Skin epidermis (tissue), 12 donors: ENCODE data around the gene AP5Z1.

Experiments used
- H3K27ac ChIP-seq, 21 experiments: fragments of 200-600 bp; sonication (generic) in 11 of 21; one replicate each; pipeline ENCODE4 v1.5.0; 2020; ENCODE audit warnings: mild to moderate bottlenecking in 3 of 21, inconsistent platforms in 2 of 21, moderate library complexity in 2 of 21
- H3K4me3 ChIP-seq, 7 experiments: fragments of 200-600 bp; sonication (generic) in 2 of 7; one replicate each; pipeline ENCODE4 v1.5.0; 2020; ENCODE audit warnings: inconsistent platforms in 2 of 7, mild to moderate bottlenecking in 2 of 7, moderate library complexity in 1 of 7

AP5Z1 gene

GRCh38 chr7:4833176-4833575 lies 57.8 kb downstream of the AP5Z1 start:
- Histone ChIP-seq H3K27ac (no peak overlapping the region), H3K4me3 (no peak overlapping the region)

- Histone ChIP-seq H3K27ac (no peak overlapping the region), H3K4me3 (no peak overlapping the region)
Observed at GRCh38 chr7:4833691-4834600, 58.5 kb downstream of the AP5Z1 start.

- H3K4me3 ChIP-seq, result no peak overlapping the region
- H3K27ac ChIP-seq, result no peak overlapping the region
Observed at GRCh38 chr7:4834601-4835397, 59.4 kb downstream of the AP5Z1 start.

GRCh38 chr7:4835398-4836205 lies 60.2 kb downstream of the AP5Z1 start:
- no peak overlapping the region for H3K27ac ChIP-seq

GRCh38 chr7:4836206-4836661 lies 60.8 kb downstream of the AP5Z1 start:
- no peak overlapping the region for H3K4me3 ChIP-seq

More at GRCh38 chr7:4835398-4836205, 60.2 kb downstream of the AP5Z1 start:
- H3K4me3 ChIP-seq, result no peak overlapping the region

GRCh38 chr7:4837041-4837802 lies 61.8 kb downstream of the AP5Z1 start:
- H3K27ac ChIP-seq, result no peak overlapping the region
- H3K4me3 ChIP-seq, result no peak overlapping the region

More at GRCh38 chr7:4836206-4836661, 60.8 kb downstream of the AP5Z1 start:
- no peak overlapping the region for H3K27ac ChIP-seq

GRCh38 chr7:4837803-4838625 lies 62.6 kb downstream of the AP5Z1 start:
- Histone ChIP-seq H3K4me3 (no peak overlapping the region), H3K27ac (no peak overlapping the region)

GRCh38 chr7:4838626-4839334 lies 63.4 kb downstream of the AP5Z1 start:
- H3K27ac ChIP-seq, result no peak overlapping the region
- H3K4me3 ChIP-seq, result no peak overlapping the region

GRCh38 chr7:4840079-4840501 lies 64.7 kb downstream of the AP5Z1 start:
- Histone ChIP-seq H3K27ac (no peak overlapping the region), H3K4me3 (no peak overlapping the region)
